Keratinocyte (primary cell): ENCODE results near the gene DIDO1.

Experiments
- EZH2 ChIP-seq: IDR thresholded peaks from one replicate; pipeline ENCODE4 v1.6.1; 2012; ENCODE audit warnings: inconsistent platforms, mild to moderate bottlenecking, low read length, moderate library complexity
- TF ChIP-seq, protein P1 (sequence below), 3 experiments: IDR thresholded peaks in 1 of 3; conservative IDR thresholded peaks in 1 of 3; optimal IDR thresholded peaks in 1 of 3; 2 replicates in 2 of 3; 3 replicates in 1 of 3; pipeline versions ENCODE3 to v1.5.1; 2011; ENCODE audit warnings: low read length in 3 of 3, mild to moderate bottlenecking in 3 of 3, moderate library complexity in 2 of 3, control low read depth in 1 of 3, inconsistent platforms in 1 of 3; ENCODE audit not compliant: insufficient read depth in 2 of 3; ENCODE audit errors: extremely low read depth in 1 of 3

DNA sequence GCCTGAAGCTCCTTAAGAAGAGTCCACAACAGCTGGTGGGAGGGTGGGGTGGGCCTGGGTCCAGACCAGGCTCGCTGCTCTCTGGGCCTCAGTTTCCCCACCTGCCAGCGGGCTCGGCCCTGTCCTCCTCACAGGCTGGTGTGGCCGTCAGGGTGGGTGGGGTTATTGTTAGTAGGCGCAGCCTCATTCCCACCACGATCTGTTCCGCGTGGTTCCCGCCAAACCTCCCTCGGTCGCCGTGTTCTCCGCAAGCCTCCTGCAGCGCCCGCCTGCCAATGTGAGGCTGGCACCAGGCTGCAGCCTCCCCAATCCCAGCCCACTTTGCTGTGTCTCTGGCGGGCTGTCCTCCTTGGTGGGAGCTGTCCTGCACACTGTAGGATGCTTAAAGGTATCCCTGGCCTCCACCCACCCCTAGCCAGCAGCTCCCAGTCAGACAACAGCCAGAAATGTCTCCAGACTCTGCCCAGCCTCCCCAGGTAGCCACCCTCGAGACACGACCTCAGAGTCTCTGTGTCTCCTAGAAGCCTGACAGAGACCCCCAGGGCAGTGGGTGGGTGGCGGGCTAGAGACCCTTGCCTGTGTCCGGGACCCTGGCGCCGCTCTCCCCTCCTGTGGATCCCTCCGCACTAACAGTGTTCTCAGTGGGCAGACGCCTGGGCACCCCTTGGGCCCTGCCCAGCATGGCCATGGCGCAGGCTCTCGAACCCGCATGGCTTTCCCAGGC lies 41.5 kb upstream of the DIDO1 start:
- TF ChIP-seq, protein P1, sequence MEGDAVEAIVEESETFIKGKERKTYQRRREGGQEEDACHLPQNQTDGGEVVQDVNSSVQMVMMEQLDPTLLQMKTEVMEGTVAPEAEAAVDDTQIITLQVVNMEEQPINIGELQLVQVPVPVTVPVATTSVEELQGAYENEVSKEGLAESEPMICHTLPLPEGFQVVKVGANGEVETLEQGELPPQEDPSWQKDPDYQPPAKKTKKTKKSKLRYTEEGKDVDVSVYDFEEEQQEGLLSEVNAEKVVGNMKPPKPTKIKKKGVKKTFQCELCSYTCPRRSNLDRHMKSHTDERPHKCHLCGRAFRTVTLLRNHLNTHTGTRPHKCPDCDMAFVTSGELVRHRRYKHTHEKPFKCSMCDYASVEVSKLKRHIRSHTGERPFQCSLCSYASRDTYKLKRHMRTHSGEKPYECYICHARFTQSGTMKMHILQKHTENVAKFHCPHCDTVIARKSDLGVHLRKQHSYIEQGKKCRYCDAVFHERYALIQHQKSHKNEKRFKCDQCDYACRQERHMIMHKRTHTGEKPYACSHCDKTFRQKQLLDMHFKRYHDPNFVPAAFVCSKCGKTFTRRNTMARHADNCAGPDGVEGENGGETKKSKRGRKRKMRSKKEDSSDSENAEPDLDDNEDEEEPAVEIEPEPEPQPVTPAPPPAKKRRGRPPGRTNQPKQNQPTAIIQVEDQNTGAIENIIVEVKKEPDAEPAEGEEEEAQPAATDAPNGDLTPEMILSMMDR (optimal IDR thresholded peaks at IDR 0.05 in 1 of 3, IDR thresholded peaks at IDR 0.05 in 1 of 3, conservative IDR thresholded peaks at IDR 0.05 in 1 of 3; ENCODE audit: extremely low read depth in 1 of 3, insufficient read depth in 2 of 3, low read length in 3 of 3) = no peak
- TF ChIP-seq EZH2 = no peak
